Uterus (tissue), 2 donors: ENCODE results near the gene RNF208.

Source experiments
- CTCF ChIP-seq, 4 experiments: fragments of 200-600 bp in 2 of 4; fragments of 450-650 bp in 2 of 4; sonication (generic) in 2 of 4; IDR thresholded peaks; one replicate each; pipeline ENCODE4 v1.5.1; 2016 to 2019; ENCODE audit warnings: antibody characterized with exemption in 4 of 4, mild to moderate bottlenecking in 2 of 4, moderate library complexity in 1 of 4
- POLR2A ChIP-seq, 2 donors: fragments of 450-650 bp; IDR thresholded peaks; one replicate each; pipeline ENCODE4 v1.6.1; 2016; ENCODE audit warnings: antibody characterized with exemption in 2 of 2, mild to moderate bottlenecking in 1 of 2, moderate library complexity in 1 of 2

DNA sequence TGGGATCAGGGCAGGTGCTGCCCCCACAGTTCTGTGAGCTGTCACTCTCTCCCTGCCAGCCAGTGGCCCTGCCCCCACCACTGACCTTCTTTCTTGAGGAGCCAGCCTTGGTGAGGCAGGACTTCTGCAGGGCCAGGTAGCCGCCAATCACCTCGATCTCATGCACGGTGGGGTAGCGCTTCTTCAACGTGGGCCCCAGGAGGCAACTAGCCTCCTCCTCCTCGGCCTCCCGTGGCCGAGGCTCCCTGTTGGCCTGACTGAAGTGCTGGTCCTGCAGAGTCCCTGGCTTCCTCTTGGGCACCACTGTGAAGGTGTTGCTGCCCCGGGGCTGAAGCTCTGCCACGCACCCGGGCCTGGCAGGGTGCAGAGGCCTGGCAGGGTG lies 23.1 kb downstream of the RNF208 start:
- TF ChIP-seq CTCF (IDR thresholded peaks at IDR 0.05) = no peak
- no peak for TF ChIP-seq POLR2A (IDR thresholded peaks at IDR 0.05)
